ENCODE data around the gene ITPKC.

The ITPKC gene

DNA sequence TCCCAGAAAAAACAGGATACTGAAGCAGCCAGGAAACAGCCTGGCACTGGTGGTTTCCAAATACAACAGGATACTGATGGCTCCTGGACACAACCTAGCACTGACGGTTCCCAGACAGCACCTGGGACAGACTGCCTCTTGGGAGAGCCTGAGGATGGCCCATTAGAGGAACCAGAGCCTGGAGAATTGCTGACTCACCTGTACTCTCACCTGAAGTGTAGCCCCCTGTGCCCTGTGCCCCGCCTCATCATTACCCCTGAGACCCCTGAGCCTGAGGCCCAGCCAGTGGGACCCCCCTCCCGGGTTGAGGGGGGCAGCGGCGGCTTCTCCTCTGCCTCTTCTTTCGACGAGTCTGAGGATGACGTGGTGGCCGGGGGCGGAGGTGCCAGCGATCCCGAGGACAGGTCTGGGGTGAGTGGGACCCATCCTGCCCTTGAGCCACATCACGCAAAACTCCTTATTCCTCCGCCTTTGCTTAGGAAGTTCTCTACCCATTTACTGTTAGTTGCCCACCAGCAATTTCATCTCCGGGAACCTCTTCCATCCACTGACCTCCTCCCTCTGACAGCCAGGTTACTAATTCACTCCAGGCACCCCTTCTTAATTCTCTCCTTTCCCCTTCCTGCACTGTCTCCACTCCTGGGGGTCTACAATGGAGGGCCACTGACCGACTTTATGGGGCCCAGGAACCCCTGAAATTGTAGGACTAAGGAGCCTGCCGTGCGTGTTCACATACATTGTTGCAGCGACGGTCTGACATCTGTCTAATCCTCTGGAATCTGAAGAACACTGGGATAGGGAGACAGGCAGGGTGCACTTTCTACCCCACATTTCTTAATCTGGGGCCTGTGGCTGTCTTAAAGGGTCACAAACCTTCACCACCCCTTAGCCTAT is 1.2 kb downstream of the ITPKC start:
- TF ChIP-seq REST (IDR thresholded peaks at IDR 0.05; ENCODE audit: insufficient read depth in 1 of 2, low read depth in 2 of 2, low read length in 2 of 2) (no peak), FOXP2 (optimal IDR thresholded peaks at IDR 0.05; ENCODE audit: borderline replicate concordance, extremely low read depth, extremely low read length, insufficient read depth) (no peak), POLR2AphosphoS5 (IDR thresholded peaks at IDR 0.05; ENCODE audit: low read depth, low read length) (no peak), TAF1 (IDR thresholded peaks at IDR 0.05; ENCODE audit: borderline replicate concordance, insufficient read depth, low read length) (no peak), SIN3A (IDR thresholded peaks at IDR 0.05; ENCODE audit: borderline replicate concordance, insufficient read depth, low read length) (no peak)

- TF ChIP-seq POLR2AphosphoS5 (IDR thresholded peaks at IDR 0.05; ENCODE audit: low read depth, low read length) (no peak), TAF1 (IDR thresholded peaks at IDR 0.05; ENCODE audit: borderline replicate concordance, insufficient read depth, low read length) (no peak), SIN3A (IDR thresholded peaks at IDR 0.05; ENCODE audit: borderline replicate concordance, insufficient read depth, low read length) (no peak), FOXP2 (optimal IDR thresholded peaks at IDR 0.05; ENCODE audit: borderline replicate concordance, extremely low read depth, extremely low read length, insufficient read depth) (no peak), REST (IDR thresholded peaks at IDR 0.05; ENCODE audit: insufficient read depth in 1 of 2, low read depth in 2 of 2, low read length in 2 of 2) (no peak)
Observed at GRCh38 chr19:40718774-40719391, 2.0 kb downstream of the ITPKC start.

GRCh38 chr19:40719414-40719894 is 2.5 kb downstream of the ITPKC start:
- TF ChIP-seq FOXP2 (optimal IDR thresholded peaks at IDR 0.05; ENCODE audit: borderline replicate concordance, extremely low read depth, extremely low read length, insufficient read depth) = no peak
- no peak for TF ChIP-seq POLR2AphosphoS5 (IDR thresholded peaks at IDR 0.05; ENCODE audit: low read depth, low read length)
- no peak for TF ChIP-seq REST (IDR thresholded peaks at IDR 0.05; ENCODE audit: insufficient read depth in 1 of 2, low read depth in 2 of 2, low read length in 2 of 2)
- TF ChIP-seq SIN3A (IDR thresholded peaks at IDR 0.05; ENCODE audit: borderline replicate concordance, insufficient read depth, low read length) = no peak
- TF ChIP-seq TAF1 (IDR thresholded peaks at IDR 0.05; ENCODE audit: borderline replicate concordance, insufficient read depth, low read length) = no peak

- TF ChIP-seq FOXP2 (optimal IDR thresholded peaks at IDR 0.05; ENCODE audit: borderline replicate concordance, extremely low read depth, extremely low read length, insufficient read depth) (no peak), REST (IDR thresholded peaks at IDR 0.05; ENCODE audit: insufficient read depth in 1 of 2, low read depth in 2 of 2, low read length in 2 of 2) (no peak), POLR2AphosphoS5 (IDR thresholded peaks at IDR 0.05; ENCODE audit: low read depth, low read length) (no peak), SIN3A (IDR thresholded peaks at IDR 0.05; ENCODE audit: borderline replicate concordance, insufficient read depth, low read length) (no peak), TAF1 (IDR thresholded peaks at IDR 0.05; ENCODE audit: borderline replicate concordance, insufficient read depth, low read length) (no peak)
Observed at GRCh38 chr19:40721140-40721486, 4.2 kb downstream of the ITPKC start.
